Measurements from ENCODE around the gene MRPL52. TPM values are rescaled to one million over a fixed set of nuclear protein-coding genes. Genes with fewer than 3 reads are reported as not detected.

Gene MRPL52
- total and polyA plus RNA-seq, 2 of the 13 experiments (the other 11 are each of a cell fraction or from before 2014, with no cell fraction given), result 118 to 329 TPM

DNA sequence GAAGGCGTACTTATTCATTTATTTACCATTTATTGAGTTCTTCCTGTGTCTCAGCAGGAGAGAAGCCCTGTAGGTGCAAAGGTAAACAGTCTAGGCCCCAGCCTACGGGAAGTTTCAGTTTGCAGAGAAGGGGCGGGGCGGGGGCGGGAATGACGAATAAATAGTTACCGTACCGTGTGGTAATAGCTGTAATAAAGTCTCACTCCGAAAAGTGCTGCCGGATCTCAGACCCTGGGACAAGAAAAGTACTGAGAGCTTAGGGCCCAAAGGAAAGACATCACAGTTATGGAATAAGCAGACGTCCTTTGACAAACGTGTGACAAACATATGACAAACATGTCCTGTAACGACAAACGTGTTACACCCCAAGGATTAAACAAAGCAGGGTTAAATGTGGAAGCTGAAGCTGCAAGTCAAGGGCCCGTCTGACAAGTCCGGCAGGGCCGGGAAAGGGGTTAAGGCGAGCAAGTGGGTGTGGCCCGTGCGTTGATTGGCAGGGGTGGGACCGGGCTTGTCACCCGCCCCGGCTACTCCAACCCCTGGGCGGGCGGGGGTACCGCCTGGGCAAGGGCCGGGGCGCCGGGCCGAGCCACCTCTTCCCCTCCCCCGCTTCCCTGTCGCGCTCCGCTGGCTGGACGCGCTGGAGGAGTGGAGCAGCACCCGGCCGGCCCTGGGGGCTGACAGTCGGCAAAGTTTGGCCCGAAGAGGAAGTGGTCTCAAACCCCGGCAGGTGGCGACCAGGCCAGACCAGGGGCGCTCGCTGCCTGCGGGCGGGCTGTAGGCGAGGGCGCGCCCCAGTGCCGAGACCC lies 41.7 kb downstream of the MRPL52 start, which contains the start of gene LRP10 (continued):
- TF ChIP-seq SMAD9 (CRISPR knock-in tag; IDR thresholded peaks at IDR 0.05) (peak; percentile 92; the same call in 1 of the 2 replicates), CENPBD1 (CRISPR knock-in tag; IDR thresholded peaks at IDR 0.05; ENCODE audit: borderline replicate concordance, low read depth) (peak; percentile 65; the same call in 1 of the 2 replicates), NR2F2 (IDR thresholded peaks at IDR 0.05; ENCODE audit: borderline replicate concordance, low read depth) (peak; percentile 63; the same call in 1 of the 2 replicates), ZNF704 (CRISPR knock-in tag; IDR thresholded peaks at IDR 0.05; ENCODE audit: borderline replicate concordance) (peak; percentile 99), IKZF4 (CRISPR knock-in tag; IDR thresholded peaks at IDR 0.05; ENCODE audit: borderline replicate concordance, low read depth, not compliant biosample characterization) (peak; percentile 91), ZBTB21 (CRISPR knock-in tag; IDR thresholded peaks at IDR 0.05) (peak; percentile 46; the same call in 1 of the 2 replicates), CBX5 (CRISPR knock-in tag; IDR thresholded peaks at IDR 0.05; ENCODE audit: borderline replicate concordance) (peak; percentile 63; the same call in 1 of the 2 replicates), ZNF713 (CRISPR knock-in tag; IDR thresholded peaks at IDR 0.05) (0 out of 2 replicates have a peak, but pooled peaks have one; percentile 72), TAF15 (IDR thresholded peaks at IDR 0.05; ENCODE audit: low read depth, low read length, poor library complexity, severe bottlenecking) (peak; percentile 98), KLF13 (CRISPR knock-in tag; IDR thresholded peaks at IDR 0.05) (peak; percentile 47; the same call in 1 of the 2 replicates), ZNF430 (CRISPR knock-in tag; IDR thresholded peaks at IDR 0.05) (peak; percentile 75; the same call in 1 of the 2 replicates), ZNF569 (CRISPR knock-in tag; IDR thresholded peaks at IDR 0.05; ENCODE audit: borderline replicate concordance) (no peak; the same call in 1 of the 2 replicates), RBAK (CRISPR knock-in tag; IDR thresholded peaks at IDR 0.05) (no peak), ZNF660 (CRISPR knock-in tag; IDR thresholded peaks at IDR 0.05; ENCODE audit: borderline replicate concordance, low read depth) (0 out of 2 replicates have a peak, but pooled peaks have one; percentile 31), SMAD1 (CRISPR knock-in tag; IDR thresholded peaks at IDR 0.05; ENCODE audit: borderline replicate concordance, low read depth) (peak; percentile 68; the same call in 1 of the 2 replicates), ZNF878 (CRISPR knock-in tag; IDR thresholded peaks at IDR 0.05) (peak; percentile 86), ZBTB10 (CRISPR knock-in tag; IDR thresholded peaks at IDR 0.05; ENCODE audit: borderline replicate concordance) (peak; percentile 91), KLF9 (CRISPR knock-in tag; IDR thresholded peaks at IDR 0.05; ENCODE audit: low read depth) (peak; percentile 65)
- TF ChIP-seq, protein P1, sequence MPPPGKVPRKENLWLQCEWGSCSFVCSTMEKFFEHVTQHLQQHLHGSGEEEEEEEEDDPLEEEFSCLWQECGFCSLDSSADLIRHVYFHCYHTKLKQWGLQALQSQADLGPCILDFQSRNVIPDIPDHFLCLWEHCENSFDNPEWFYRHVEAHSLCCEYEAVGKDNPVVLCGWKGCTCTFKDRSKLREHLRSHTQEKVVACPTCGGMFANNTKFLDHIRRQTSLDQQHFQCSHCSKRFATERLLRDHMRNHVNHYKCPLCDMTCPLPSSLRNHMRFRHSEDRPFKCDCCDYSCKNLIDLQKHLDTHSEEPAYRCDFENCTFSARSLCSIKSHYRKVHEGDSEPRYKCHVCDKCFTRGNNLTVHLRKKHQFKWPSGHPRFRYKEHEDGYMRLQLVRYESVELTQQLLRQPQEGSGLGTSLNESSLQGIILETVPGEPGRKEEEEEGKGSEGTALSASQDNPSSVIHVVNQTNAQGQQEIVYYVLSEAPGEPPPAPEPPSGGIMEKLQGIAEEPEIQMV (CRISPR knock-in tag; IDR thresholded peaks at IDR 0.05; ENCODE audit: low read depth), result peak; percentile 94; the same call in 1 of the 2 replicates
- TF ChIP-seq, protein P2, sequence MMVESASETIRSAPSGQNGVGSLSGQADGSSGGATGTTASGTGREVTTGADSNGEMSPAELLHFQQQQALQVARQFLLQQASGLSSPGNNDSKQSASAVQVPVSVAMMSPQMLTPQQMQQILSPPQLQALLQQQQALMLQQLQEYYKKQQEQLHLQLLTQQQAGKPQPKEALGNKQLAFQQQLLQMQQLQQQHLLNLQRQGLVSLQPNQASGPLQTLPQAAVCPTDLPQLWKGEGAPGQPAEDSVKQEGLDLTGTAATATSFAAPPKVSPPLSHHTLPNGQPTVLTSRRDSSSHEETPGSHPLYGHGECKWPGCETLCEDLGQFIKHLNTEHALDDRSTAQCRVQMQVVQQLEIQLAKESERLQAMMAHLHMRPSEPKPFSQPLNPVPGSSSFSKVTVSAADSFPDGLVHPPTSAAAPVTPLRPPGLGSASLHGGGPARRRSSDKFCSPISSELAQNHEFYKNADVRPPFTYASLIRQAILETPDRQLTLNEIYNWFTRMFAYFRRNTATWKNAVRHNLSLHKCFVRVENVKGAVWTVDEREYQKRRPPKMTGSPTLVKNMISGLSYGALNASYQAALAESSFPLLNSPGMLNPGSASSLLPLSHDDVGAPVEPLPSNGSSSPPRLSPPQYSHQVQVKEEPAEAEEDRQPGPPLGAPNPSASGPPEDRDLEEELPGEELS (CRISPR knock-in tag; IDR thresholded peaks at IDR 0.05), result peak; percentile 96

Data from HepG2 (cell line).